C4-2B (cell line): Measurements from ENCODE around the gene IL4I1.
"Not testable (repeated sequence)": the region's sequence is repeated elsewhere in the genome, so short reads cannot be mapped to it uniquely, and the experiment has no call there.

Experiments
- H3K27ac ChIP-seq: fragments of 450-650 bp; 2 replicates; pipeline ENCODE4 v1.5.1; 2017
- ZFX ChIP-seq: fragments of 450-650 bp; IDR thresholded peaks from 2 replicates; pipeline ENCODE4 v1.6.1; 2017
- TF ChIP-seq, protein P1 (sequence below): fragments of 450-650 bp; conservative IDR thresholded peaks from 2 replicates; pipeline ENCODE4 v1.5.1; 2017; ENCODE audit warnings: mild to moderate bottlenecking

IL4I1 gene

GRCh38 chr19:49929611-49930482 is 33.2 kb upstream of the IL4I1 start:
- TF ChIP-seq, protein P1, sequence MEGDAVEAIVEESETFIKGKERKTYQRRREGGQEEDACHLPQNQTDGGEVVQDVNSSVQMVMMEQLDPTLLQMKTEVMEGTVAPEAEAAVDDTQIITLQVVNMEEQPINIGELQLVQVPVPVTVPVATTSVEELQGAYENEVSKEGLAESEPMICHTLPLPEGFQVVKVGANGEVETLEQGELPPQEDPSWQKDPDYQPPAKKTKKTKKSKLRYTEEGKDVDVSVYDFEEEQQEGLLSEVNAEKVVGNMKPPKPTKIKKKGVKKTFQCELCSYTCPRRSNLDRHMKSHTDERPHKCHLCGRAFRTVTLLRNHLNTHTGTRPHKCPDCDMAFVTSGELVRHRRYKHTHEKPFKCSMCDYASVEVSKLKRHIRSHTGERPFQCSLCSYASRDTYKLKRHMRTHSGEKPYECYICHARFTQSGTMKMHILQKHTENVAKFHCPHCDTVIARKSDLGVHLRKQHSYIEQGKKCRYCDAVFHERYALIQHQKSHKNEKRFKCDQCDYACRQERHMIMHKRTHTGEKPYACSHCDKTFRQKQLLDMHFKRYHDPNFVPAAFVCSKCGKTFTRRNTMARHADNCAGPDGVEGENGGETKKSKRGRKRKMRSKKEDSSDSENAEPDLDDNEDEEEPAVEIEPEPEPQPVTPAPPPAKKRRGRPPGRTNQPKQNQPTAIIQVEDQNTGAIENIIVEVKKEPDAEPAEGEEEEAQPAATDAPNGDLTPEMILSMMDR, result no peak
- TF ChIP-seq ZFX, result no peak
- H3K27ac ChIP-seq, result peak overlapping the region; percentile 100

DNA sequence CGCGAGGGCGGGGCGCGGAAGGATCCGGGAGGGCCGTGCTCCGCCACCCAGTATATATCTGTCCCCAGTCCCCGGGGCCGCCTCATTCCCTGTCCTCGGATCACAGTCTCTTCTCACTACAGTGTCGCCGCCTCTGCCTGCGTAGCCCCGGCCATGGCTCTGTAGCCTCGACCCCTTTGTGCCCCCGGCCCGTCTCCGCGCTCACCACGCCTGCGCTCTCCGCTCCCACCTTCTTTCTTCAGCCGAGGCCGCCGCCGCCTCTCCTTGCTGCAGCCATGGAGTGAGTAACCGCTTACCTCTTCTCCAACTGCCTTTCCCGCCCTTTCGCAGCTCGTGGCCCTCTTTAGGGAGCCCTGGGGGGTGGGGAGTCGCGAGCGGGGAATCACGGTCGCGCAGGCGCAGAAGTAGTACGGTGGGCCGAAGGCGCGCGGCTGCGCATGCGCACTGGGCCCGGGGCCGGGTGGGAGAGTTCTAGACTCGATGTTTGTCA is 32.5 kb upstream of the IL4I1 start, which contains the start of the genes ATF5 and NUP62:
Gene ATF5, plus strand, starts transcription at position 85 of the 490 bp plus-strand sequence. CDS start 1,646 bp downstream, outside the sequence.
Gene NUP62, minus strand, starts transcription at position 384 of the 490 bp plus-strand sequence. CDS start 19,697 bp downstream, outside the sequence.
- H3K27ac ChIP-seq, result peak within 1 kb of the TSS; percentile 100
- TF ChIP-seq ZFX, result peak; percentile 69; the same call in 1 of the 2 replicates
- TF ChIP-seq, protein P1, result no peak

DNA sequence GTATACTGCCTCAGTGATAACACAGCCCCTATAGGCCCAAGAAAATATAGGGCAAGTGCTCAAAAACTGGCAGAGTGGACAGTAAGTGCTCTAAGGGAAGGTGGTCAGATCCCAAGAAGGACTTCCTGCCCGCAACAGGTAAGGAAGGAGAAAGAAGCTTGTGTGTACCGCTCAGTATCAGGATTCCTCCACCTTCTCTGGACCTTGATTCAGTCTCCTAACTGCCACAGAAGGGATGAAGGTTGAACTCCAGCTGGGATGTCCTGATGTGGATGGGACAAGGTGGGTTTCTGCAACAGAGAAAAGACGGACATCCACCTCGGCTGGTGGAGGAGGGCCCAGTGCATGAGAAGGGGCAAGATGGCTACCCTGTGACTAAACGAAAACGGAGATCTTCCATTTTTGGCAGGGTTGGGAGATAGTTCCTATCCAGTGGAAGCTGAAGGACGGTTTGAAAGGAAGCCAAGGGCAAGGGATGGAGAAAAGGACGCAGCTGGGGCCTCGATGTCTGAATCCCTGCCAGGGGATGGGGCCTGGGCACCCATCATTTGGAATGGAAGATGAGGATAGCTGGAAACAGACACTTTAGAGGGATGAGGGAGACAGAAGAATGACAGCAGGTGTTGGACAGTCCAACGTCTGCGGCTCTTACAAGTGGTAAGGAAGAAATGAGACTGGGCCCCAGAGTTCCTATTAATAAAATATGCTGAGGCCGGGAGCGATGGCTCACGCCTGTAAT is 31.0 kb upstream of the IL4I1 start:
- TF ChIP-seq ZFX, result no peak
- TF ChIP-seq, protein P1, result no peak
- H3K27ac ChIP-seq, result peak overlapping the region; percentile 100

- TF ChIP-seq ZFX, result no peak
- TF ChIP-seq, protein P1, result no peak
These were observed 29.8 kb upstream of the IL4I1 start for GRCh38 chr19:49926515-49926914.

GRCh38 chr19:49925486-49925885 is 28.8 kb upstream of the IL4I1 start:
- TF ChIP-seq ZFX, result no peak
- TF ChIP-seq, protein P1, result no peak

More at GRCh38 chr19:49926515-49926914, 29.8 kb upstream of the IL4I1 start:
- no peak overlapping the region for H3K27ac ChIP-seq

GRCh38 chr19:49924881-49925210 is 28.2 kb upstream of the IL4I1 start:
- H3K27ac ChIP-seq, result not testable (repeated sequence)

More at GRCh38 chr19:49925486-49925885, 28.8 kb upstream of the IL4I1 start:
- no peak overlapping the region for H3K27ac ChIP-seq

DNA sequence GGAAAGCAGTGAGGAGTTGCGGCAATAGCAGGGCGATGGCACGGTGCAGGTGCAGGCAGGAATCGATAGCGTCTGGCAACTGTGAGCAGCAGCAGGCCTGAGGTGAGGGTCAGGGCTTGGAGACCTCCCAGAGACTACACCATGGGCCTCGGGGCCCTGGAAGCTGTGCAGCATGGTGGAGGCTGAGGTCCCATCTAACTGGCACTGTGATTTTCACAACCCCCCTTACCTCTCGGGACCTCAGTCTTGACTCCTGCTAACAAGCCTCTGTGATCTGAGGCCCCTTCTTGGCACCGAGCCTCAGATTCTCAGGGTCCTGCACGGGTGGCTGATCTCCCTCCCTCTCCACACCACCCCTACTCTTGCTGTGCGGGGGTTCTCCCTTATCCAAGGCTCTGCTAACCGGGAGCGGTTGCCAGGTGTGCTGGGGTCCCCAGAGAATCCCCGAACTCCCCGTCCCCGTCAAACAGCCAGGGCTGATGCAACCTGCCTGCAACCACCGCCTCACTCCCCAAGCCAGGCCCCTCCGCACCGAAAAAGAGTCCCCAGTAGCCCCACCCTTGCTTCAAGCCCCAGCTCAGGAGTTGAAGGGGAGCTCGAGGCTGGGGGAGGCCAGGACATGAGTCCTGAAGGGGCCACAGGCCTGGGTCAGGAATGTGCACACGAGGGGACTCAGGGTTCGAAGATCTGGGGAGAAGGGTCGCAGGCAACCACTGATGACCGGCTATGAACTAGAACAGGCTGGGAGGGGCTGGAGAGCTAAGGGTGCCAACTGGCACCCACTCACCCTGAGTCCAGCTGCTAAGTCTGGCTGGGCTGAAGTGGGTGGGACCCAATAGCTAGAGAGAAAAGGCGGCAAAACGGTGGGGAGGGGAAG is 27.6 kb upstream of the IL4I1 start:
- no peak overlapping the region for H3K27ac ChIP-seq
- no peak for TF ChIP-seq ZFX
- TF ChIP-seq, protein P1, result no peak
